HuH-7.5 (cell line): Measurements from ENCODE around the gene SERPINB2.
"Not testable (repeated sequence)": the region's sequence is repeated elsewhere in the genome, so short reads cannot be mapped to it uniquely, and the experiment has no call there.

Experiments used
- DNase-seq: peaks from one replicate; pipeline ENCODE4 v3.0.0; 2011; ENCODE audit warnings: low spot score

SERPINB2 gene

DNA sequence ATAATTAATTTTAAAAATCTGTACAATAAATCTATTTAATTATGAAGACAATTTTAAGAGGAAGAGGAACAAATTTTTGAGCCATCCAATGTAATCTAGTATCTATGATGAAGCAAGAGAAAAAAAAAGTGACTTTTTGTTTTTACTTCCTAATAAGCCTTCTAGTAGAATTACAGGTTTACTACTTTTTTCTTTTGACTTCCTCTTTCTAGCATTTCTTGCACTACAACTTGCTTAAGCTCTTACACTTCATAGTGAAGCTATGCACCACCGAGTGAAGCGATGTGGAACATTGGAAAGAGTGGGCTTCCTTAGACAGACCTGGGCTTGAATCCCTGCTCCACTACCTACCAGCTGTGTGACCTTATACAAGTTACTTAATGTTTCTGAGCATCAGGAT is 2.1 kb downstream of the SERPINB2 start:
- no peak for DNase-seq

DNA sequence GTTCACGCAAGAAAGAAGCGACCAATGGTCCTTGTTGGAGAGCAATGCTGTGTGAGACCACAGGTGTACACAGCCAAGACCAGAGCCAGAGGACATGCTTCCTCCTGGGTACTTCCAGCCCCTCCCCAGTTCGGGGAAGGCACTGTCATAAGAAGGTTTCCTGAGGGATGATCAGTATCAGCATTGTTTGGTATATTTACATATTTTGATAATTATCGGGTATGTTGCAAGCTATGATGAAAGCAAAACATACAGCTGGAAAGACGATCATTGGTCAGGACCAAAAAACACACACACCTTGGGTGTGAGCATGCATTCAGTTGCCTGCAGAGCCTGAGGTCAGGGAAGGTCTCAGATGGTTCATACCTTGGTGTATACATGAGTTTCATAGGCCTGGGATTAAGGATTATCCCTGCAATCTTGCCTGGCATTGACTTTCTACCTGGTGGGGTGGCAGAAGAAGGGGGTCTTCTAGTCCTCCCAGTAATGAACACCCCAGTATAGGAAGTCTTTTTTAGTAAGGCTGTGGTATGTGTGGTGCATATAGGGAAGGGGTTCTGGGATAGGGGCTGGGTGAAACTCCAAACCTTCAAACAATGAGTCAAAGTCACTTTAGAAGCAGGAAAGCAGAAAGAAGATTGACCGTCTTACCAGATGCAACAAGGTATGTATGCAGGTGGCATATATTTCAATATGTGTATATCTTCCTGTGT is 2.9 kb downstream of the SERPINB2 start:
- no peak for DNase-seq

DNA sequence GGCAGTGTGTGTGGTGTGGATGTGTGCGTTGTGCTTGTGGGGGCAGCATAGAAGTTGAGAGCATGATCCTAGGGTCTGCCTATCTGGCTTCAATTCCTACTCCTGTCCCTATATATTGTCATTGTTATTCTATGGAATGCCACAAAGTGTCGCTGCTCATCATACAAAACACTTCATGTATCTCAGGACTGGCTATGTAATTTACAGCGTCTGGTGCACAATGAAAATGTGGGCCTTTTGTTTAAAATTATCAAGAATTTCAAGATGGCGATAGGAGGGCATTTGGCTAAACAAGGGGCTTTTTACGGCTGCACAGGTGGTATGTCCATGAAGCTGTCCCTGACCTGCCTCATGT is 3.4 kb downstream of the SERPINB2 start:
- no peak for DNase-seq

DNA sequence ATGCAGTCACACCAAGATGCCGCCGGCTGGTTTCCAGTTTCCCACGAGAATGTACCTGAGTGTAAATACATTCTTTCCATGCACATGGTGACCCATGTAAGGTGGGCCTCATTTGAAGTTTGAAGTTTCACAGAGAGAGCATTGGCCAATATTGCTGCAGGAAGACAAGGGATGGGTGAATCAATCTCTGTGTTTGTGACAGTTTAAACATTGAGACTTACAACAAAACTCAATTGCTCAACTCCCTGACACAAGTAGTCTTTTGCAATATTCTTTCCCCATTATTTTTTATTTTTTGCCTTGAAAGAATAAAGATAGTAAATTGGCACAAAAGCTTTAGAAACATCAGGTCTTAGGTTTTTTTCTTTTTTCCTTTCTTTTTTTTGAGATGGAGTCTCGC is 5.1 kb downstream of the SERPINB2 start:
- no peak for DNase-seq

GRCh38 chr18:63894106-63894772 is 6.7 kb downstream of the SERPINB2 start:
- DNase-seq: no peak

GRCh38 chr18:63895190-63895589 is 7.7 kb downstream of the SERPINB2 start:
- no peak for DNase-seq

GRCh38 chr18:63897072-63897471 is 9.6 kb downstream of the SERPINB2 start:
- no peak for DNase-seq

DNA sequence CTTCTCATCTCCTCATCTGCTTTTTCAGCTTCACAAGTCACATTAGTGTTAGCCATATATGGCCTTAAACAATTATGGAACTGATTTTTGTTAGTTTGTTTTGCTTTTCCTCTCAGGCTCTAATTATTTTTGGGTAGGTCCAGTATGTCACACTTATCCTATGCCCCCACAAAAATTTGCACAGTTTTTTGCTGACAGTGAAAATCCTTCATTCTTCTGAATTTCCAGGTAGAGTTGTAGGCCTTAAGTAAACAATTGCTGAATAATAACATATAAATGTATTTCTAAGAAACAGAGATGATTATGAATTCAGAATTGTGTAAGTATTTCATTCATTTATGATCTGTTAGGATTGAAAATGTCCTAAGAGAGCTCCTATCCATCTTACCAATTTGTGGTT is 11.7 kb downstream of the SERPINB2 start:
- DNase-seq: no peak

DNA sequence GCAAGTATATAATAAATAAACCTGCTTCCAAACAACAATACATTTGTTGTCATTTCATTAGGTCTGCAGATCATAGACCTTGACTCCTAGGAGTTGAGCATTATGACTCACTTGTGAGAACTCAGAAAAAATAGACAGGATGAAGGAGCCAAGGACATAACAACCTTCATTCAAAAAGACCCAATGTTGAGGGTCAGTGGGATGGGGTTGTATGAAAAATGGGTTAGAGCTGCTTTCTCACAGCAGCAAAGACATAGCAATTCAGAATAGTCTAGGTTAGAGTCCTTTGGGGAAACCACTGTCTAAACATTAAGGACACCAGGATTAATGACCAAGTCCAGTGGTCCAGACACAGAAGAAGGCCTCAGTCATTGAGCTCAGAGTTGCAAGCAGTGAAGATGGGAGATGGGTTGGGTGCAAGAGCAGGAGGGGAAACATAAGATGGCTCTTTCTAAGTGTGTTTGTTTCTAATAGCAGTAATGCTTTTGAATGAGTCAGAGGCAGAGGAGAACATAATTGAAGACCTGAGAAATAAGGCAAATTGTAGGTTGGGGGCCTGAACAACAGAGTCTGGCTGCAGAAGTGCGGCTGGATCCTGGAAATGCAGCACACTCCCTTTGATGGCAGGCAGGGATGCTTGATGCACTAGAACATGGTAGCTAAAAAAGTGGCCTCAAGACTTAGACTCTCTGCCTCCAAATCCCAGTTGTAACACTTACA is 16.5 kb downstream of the SERPINB2 start:
- no peak for DNase-seq

DNA sequence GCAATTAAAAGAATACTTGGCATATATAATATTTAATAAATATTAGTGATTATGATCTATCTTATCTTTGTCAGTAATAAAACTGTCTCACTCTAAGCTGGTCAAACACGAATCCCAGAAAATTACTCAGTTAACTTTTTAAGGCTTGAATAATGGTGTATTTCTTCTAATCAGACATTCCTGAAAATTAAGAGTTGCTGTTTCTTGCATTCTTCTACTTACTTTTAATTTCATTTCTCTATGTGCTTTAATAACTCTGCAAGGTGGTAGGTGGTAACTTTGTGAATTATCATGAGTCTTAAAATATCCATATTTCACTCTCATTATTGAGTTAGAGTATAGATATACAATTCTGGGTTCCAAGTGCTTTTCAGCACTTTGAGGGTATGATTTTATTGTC is 17.2 kb downstream of the SERPINB2 start:
- DNase-seq: no peak

DNA sequence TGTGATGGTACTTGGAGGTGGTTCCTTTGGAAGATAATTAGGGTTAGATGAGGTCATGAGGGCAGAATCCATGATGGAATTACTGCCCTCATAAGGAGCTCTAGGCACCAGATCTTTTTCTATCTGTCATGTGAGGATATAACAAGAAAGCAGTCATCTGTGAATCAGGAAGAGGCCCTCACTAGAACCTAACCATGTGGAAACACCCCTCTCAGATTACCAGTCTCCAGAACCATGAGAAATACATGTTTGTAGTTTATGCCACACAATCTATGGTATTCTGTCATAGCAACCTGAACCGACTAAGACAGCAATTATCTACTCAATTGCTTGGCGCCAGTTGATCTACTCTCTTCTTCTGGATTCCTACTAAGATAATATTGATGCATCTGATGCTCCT is 17.9 kb downstream of the SERPINB2 start:
- DNase-seq: no peak

DNA sequence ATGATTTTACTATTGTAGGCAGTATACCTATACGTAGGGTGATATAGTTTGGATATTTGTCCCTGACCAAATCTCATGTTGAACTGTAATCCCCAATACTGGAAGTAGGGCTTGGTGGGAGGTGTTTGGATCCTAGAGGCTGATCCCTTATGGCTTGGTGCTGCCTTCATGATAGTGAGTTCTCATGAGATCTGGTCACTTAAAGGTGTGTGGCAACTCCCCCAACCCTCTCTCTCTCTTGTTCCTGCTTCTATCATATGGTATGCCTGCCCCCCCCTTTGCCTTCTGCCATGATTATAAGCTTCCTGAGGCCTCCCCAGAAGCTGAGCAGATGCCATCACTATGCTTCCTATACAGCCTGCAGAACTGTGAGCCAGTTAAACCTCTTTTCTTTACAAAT is 18.6 kb downstream of the SERPINB2 start:
- DNase-seq: no peak

GRCh38 chr18:63907664-63908063 is 20.2 kb downstream of the SERPINB2 start, which contains the start of gene SERPINB10:
Gene SERPINB10 (plus strand): TSS chr18:63907958. CDS start chr18:63915511, 7,553 bp downstream.
- DNase-seq: no peak

DNA sequence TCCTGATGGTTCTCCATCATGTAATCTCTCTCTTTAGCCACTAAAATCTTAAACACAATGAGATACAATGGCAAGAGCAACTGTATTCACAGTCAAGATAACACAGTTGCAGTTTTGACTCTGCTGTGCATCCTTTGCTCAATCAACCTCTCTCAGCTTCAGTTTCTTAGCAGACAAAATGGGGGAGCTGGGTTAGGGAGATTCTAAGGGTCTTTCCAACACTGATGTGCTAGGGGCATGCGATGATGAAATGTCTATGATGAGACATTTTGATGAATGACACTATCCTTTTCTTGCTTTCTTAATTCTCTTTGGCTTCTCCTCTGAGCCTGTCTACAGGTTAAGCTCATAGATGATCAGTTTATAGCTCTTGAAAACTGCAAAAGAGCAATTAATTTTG is 21.4 kb downstream of the SERPINB2 start:
- no peak for DNase-seq

GRCh38 chr18:63909870-63910269 is 22.4 kb downstream of the SERPINB2 start:
- no peak for DNase-seq

- DNase-seq: no peak
Observed at GRCh38 chr18:63917817-63918216, 30.3 kb downstream of the SERPINB2 start.

DNA sequence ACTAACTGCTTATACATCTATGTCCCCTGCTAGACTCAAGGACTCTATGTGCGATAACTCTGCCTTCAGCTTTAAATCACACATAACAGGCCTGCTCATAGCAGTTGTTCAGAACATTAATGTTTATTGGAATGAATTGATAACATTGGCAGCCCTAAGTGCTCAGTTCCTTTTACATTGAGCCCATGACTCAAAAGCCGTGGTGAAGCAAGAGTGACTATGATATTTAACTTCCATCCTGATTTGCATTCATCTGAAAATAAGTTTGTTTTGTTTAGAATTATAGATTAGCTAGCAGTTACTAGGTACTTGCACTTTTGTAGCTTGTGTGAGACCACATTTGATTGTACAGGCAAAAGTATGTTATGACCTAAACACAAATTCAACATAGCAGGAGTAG is 34.5 kb downstream of the SERPINB2 start:
- no peak for DNase-seq

DNA sequence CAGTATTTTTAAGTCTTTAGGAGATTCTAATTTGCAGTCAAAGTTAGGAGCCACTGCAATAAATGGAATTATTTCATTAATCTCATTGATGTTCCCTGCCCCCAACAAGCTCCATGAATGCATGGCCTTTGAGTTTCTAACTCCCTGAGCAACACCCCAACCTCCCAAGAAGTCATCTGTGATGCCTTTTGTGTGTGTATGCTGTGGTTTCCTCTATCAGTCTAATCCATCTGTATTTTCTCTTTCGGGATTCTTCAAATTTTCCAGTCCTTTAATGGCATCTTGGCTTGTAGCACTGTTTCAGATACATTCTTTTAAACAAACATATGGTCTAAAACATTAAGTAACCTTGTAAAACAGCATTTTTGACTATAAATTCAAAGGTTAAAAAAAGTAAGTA is 37.0 kb downstream of the SERPINB2 start:
- DNase-seq: no peak

DNA sequence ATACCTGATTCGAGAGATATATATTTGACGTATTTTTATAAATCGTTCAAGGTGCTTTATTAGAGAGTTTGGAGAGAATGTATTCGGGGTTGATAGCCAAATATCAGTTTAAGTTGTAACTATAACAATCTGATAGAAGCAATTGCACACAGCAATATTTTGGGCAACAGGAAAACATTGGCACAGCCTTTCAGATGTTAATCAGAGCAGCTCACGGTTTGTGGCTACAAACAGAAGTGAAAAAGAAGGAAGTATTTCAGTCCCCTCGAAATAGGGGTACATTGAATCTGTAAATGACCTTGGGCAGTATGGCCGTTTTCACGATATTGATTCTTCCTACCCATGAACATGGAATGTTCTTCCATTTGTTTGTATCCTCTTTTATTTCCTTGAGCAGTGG is 40.8 kb downstream of the SERPINB2 start:
- DNase-seq: no peak

DNA sequence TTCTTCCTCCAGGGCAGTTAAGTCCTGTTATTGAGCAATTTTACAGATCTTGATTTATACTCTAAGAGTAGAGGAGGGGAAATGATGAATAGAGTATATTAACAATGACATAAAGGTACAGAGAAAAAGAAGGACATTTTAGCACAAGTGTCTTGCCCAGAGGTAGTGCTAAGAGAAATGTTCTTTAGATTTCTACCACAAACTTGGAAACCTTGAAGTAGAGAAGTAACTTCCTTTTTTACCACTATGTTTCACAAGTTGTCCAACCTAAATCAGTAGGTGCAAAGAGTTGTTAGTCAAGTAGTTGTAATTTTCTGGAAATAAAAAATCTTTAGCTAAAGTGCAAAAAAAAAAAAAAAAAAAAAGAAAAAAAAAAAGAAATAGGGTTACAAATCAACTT is 41.9 kb downstream of the SERPINB2 start:
- DNase-seq: not testable (repeated sequence)

GRCh38 chr18:63930773-63931354 is 43.4 kb downstream of the SERPINB2 start:
- no peak for DNase-seq

- DNase-seq: peak; percentile 16
Observed at GRCh38 chr18:63936156-63936931, 48.8 kb downstream of the SERPINB2 start.
